SK-N-SH treated with all-trans-retinoic acid at 6 μM for 48 hours (cell line): ENCODE measurements around the gene AATF.

Experiments
- ISL1 ChIP-seq: fragments of 250-450 bp; sonication (Bioruptor Pico); IDR thresholded peaks from 2 replicates; pipeline ENCODE4 v2.1.2; 2022; ENCODE audit warnings: mild to moderate bottlenecking, moderate library complexity
- PPARA ChIP-seq: fragments of 250-450 bp; sonication (Bioruptor Pico); IDR thresholded peaks from 2 replicates; pipeline ENCODE4 v1.5.0; 2020; ENCODE audit warnings: mild to moderate bottlenecking, borderline replicate concordance
- RARB ChIP-seq: fragments of 250-450 bp; sonication (Bioruptor Pico); IDR thresholded peaks from 2 replicates; pipeline ENCODE4 v1.8.0; 2021; ENCODE audit warnings: mild to moderate bottlenecking, moderate library complexity
- SNAI2 ChIP-seq: fragments of 250-450 bp; sonication (Bioruptor Pico); IDR thresholded peaks from 2 replicates; pipeline ENCODE4 v1.5.0; 2020; ENCODE audit warnings: mild to moderate bottlenecking, moderate library complexity
- TOX ChIP-seq: fragments of 250-450 bp; sonication (Bioruptor Pico); IDR thresholded peaks from 2 replicates; pipeline ENCODE4 v1.8.0; 2021; ENCODE audit warnings: mild to moderate bottlenecking, moderate library complexity, borderline replicate concordance
- ZFP3 ChIP-seq: fragments of 250-450 bp; sonication (Bioruptor Pico); IDR thresholded peaks from 2 replicates; pipeline ENCODE4 v1.5.0; 2020; ENCODE audit warnings: mild to moderate bottlenecking, moderate library complexity
- ZFP30 ChIP-seq: fragments of 450-650 bp; formaldehyde crosslinking; IDR thresholded peaks from 2 replicates; pipeline ENCODE4 v1.5.0; 2022; ENCODE audit warnings: mild to moderate bottlenecking, moderate library complexity
- TF ChIP-seq, protein P1 (sequence below): fragments of 250-450 bp; sonication (Bioruptor Pico); IDR thresholded peaks from 2 replicates; pipeline ENCODE4 v1.5.1; 2020; ENCODE audit warnings: low read depth, mild to moderate bottlenecking, moderate library complexity

DNA sequence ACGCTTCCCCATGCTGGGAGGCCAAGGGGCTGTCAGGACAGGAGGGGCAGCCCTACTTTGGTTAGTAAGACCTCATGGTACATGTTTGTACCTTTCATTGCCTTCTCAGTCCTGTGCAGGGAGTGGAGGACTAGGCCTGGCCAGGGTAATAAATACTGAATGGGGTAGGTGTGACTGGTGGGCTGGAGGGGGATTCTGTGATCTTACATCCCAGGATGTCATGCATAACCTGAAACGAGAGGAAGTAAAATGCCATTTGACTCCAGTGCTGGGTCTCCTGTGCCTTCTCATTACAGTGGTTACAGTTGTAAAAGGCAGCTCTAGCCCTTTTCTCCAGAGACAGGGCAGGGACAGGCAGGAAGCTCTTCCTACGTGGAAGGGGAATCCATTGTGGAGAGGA, 138.2 kb downstream of the AATF start:
- TF ChIP-seq ISL1 (CRISPR knock-in tag) (no peak), PPARA (no peak), TOX (CRISPR knock-in tag) (no peak), SNAI2 (CRISPR knock-in tag) (no peak), ZFP30 (CRISPR knock-in tag) (no peak), ZFP3 (no peak), RARB (CRISPR knock-in tag) (no peak)
- TF ChIP-seq, protein P1, sequence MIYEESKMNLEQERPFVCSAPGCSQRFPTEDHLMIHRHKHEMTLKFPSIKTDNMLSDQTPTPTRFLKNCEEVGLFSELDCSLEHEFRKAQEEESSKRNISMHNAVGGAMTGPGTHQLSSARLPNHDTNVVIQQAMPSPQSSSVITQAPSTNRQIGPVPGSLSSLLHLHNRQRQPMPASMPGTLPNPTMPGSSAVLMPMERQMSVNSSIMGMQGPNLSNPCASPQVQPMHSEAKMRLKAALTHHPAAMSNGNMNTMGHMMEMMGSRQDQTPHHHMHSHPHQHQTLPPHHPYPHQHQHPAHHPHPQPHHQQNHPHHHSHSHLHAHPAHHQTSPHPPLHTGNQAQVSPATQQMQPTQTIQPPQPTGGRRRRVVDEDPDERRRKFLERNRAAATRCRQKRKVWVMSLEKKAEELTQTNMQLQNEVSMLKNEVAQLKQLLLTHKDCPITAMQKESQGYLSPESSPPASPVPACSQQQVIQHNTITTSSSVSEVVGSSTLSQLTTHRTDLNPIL: no peak
